H1 (cell line): ENCODE results near the gene HNRNPAB.
A peak's percentile ranks its signal among the peaks of the same experiment; 100 is the strongest.

ENCODE experiments used
- BCL11A ChIP-seq, 2 experiments: IDR thresholded peaks; one replicate each; pipeline ENCODE4 v1.6.1; 2011; ENCODE audit warnings: low read depth in 2 of 2, low read length in 2 of 2, mild to moderate bottlenecking in 2 of 2
- CTCF ChIP-seq, 3 experiments: IDR thresholded peaks; 1 replicate in 2 of 3; 2 replicates in 1 of 3; pipeline versions ENCODE4 v1.5.1 to v1.6.1; 2011; ENCODE audit warnings: low read length in 3 of 3, mild to moderate bottlenecking in 3 of 3, inconsistent platforms in 2 of 3, low read depth in 1 of 3, moderate library complexity in 1 of 3; ENCODE audit not compliant: insufficient read depth in 1 of 3; ENCODE audit errors: control extremely low read depth in 1 of 3
- EP300 ChIP-seq, 2 experiments: IDR thresholded peaks; 1 replicate in 1 of 2; 2 replicates in 1 of 2; pipeline ENCODE4 v1.6.1; 2011 to 2012; ENCODE audit warnings: low read depth in 2 of 2, low read length in 2 of 2, mild to moderate bottlenecking in 2 of 2, borderline replicate concordance in 1 of 2, inconsistent platforms in 1 of 2, moderate library complexity in 1 of 2
- GABPA ChIP-seq: IDR thresholded peaks from 2 replicates; pipeline ENCODE4 v1.6.1; 2011; ENCODE audit warnings: mild to moderate bottlenecking, low read length, moderate library complexity, borderline replicate concordance; ENCODE audit not compliant: insufficient read depth
- HDAC2 ChIP-seq, 2 experiments: fragments of 300-600 bp in 1 of 2; sonication (generic) in 1 of 2; IDR thresholded peaks; 2 replicates each; pipeline ENCODE4 v1.6.1; 2011 to 2012; ENCODE audit warnings: low read depth in 2 of 2, low read length in 2 of 2, mild to moderate bottlenecking in 2 of 2, moderate library complexity in 2 of 2, borderline replicate concordance in 1 of 2, inconsistent platforms in 1 of 2
- KDM1A ChIP-seq: fragments of 200-600, 300-600 bp; sonication (generic); IDR thresholded peaks from 2 replicates; pipeline ENCODE4 v1.7.1; 2016; ENCODE audit warnings: mild to moderate bottlenecking, low read length, borderline replicate concordance
- MAX ChIP-seq: IDR thresholded peaks from 2 replicates; pipeline ENCODE4 v1.6.1; 2012; ENCODE audit warnings: inconsistent platforms
- NANOG ChIP-seq: IDR thresholded peaks from 2 replicates; pipeline ENCODE4 v1.6.1; 2011; ENCODE audit warnings: low read length, low read depth, mild to moderate bottlenecking, inconsistent platforms; ENCODE audit not compliant: insufficient read depth, poor library complexity, severe bottlenecking
- POLR2A ChIP-seq, 2 experiments: IDR thresholded peaks; 1 replicate in 1 of 2; 2 replicates in 1 of 2; pipeline ENCODE4 v1.6.1; 2011; ENCODE audit warnings: low read depth in 2 of 2, low read length in 2 of 2, mild to moderate bottlenecking in 2 of 2; ENCODE audit errors: control extremely low read depth in 1 of 2
- SP1 ChIP-seq: IDR thresholded peaks from 2 replicates; pipeline ENCODE4 v1.6.1; 2011; ENCODE audit warnings: low read depth, low read length
- YY1 ChIP-seq: IDR thresholded peaks from 2 replicates; pipeline ENCODE4 v1.6.1; 2011; ENCODE audit warnings: low read depth, mild to moderate bottlenecking, low read length

GRCh38 chr5:178163772-178164735 lies 40.3 kb upstream of the HNRNPAB start:
- peak in 1 of 2 experiments; percentile 60; a peak in 1 of 4 replicates for TF ChIP-seq HDAC2 (IDR thresholded peaks at IDR 0.05; ENCODE audit: borderline replicate concordance in 1 of 2, low read depth in 2 of 2, low read length in 2 of 2)
- TF ChIP-seq POLR2A (IDR thresholded peaks at IDR 0.05; ENCODE audit: control extremely low read depth in 1 of 2, low read depth in 2 of 2, low read length in 2 of 2): 0 out of 3 replicates have a peak, but pooled peaks of 1 of the 2 experiments have one; percentile 22
- no peak for TF ChIP-seq KDM1A
- TF ChIP-seq YY1: no peak
- peak; percentile 94 to 100 (median 100) for TF ChIP-seq CTCF (IDR thresholded peaks at IDR 0.05; ENCODE audit: control extremely low read depth in 1 of 3, insufficient read depth in 1 of 3, low read depth in 1 of 3, low read length in 3 of 3)
- TF ChIP-seq NANOG: no peak
- TF ChIP-seq MAX: peak; percentile 83
- no peak for TF ChIP-seq BCL11A (IDR thresholded peaks at IDR 0.05; ENCODE audit: low read depth in 2 of 2, low read length in 2 of 2)
- no peak for TF ChIP-seq EP300 (IDR thresholded peaks at IDR 0.05; ENCODE audit: borderline replicate concordance in 1 of 2, low read depth in 2 of 2, low read length in 2 of 2)
- no peak for TF ChIP-seq SP1
- no peak for TF ChIP-seq GABPA
